Pulmonary artery endothelial cell (primary cell): ENCODE measurements around the gene PTK7. TPM values are rescaled to one million over a fixed set of nuclear protein-coding genes. Genes with fewer than 3 reads are reported as not detected.
"Not testable (repeated sequence)": the region's sequence is repeated elsewhere in the genome, so short reads cannot be mapped to it uniquely, and the experiment has no call there.

Experiments used
- DNase-seq: peaks from one replicate; pipeline ENCODE4 v3.0.0-alpha.2; 2011; ENCODE audit warnings: low read depth, low spot score
- total RNA-seq: library from RNA; depleted of rRNA; stranded (reverse); fragments of >200 nt; gene quantifications from 2 replicates; pipeline ENCODE4 v1.2.3, GENCODE V29; 2014

The PTK7 gene
- 2.6 and 5.8 TPM in 2 replicates for total RNA-seq

DNA sequence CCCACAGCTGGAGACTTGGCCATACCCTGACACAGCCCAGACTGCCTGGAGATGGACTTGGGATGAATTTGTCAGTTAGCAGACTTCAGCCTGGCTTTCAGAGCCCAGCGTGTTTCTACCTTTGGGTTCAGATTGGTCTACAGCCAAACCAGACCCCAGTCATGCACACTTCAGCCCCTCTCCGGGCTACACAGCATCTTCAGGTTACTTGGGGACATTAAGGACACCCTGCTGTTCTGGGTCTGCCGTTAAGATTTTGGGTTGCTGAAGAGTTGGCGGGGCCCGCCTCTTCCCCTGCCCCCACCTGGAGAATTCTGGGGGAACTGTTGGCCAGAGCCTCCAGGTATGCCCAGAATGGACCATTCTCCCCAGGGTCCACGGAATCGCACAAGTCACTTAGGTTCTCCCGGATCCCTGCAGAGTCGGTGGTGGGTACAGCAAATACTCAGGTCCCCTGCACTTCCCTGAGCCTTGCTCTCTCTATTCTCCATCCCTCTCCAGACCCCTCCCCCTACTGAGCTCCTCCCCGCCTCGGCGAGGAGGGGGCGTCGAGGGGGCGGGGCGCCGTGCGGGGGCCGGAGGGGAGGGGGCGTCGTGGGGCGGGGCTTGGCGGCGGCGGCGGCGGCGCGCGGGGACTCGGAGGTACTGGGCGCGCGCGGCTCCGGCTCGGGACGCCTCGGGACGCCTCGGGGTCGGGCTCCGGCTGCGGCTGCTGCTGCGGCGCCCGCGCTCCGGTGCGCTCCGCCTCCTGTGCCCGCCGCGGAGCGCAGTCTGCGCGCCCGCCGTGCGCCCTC is at the start of gene PTK7:
Gene PTK7, plus strand, starts transcription at position 645 of the 794 bp plus-strand sequence. CDS start 175 bp downstream, outside the sequence.
- no peak for DNase-seq

- no peak for DNase-seq
These were observed 49.7 kb upstream of the PTK7 start for GRCh38 chr6:43026365-43026764.

GRCh38 chr6:43029120-43029519 is 47.0 kb upstream of the PTK7 start:
- no peak for DNase-seq

DNA sequence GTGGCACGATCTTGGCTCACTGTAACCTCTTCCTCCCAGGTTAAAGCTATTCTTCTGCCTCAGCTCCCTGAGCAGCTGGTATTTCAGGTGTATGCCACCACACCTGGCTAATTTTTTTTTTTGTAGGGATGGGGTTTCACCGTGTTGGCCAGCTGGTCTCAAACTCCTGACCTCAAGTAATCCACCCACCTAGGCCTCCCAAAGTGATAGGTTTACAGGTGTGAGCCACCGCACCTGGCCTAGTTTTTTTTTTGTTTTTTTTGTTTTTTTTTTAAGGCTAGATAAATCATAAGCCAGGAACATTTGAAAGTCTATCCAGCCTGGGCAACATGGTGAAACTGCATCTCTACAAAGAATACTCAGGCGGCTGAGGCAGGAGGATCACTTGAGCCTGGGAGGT is 43.8 kb upstream of the PTK7 start:
- DNase-seq: no peak

GRCh38 chr6:43033496-43034189 is 42.5 kb upstream of the PTK7 start:
- DNase-seq: no peak

DNA sequence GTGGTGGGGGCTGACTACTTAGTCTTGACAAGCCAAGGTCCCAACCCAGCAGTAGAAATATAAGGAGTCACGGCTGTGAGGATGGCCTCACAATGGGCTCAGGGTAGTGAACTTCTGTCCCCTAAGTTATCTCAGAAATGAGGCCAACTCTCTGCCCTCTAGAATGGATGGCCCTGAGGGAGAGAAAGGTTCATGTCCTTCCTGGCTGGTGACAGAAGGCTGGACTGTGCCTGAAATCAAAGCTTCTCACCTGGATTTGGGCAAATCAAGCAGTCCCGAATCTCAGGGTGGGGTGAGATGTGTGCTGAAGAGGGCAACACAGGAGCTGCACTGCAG is 42.0 kb upstream of the PTK7 start:
- DNase-seq: no peak

- DNase-seq: no peak
These were observed 40.5 kb upstream of the PTK7 start for GRCh38 chr6:43035495-43036194.

GRCh38 chr6:43036712-43037111 is 39.4 kb upstream of the PTK7 start:
- DNase-seq: no peak

- no peak for DNase-seq
These were observed 38.9 kb upstream of the PTK7 start for GRCh38 chr6:43037197-43037596.

GRCh38 chr6:43037706-43038105 is 38.4 kb upstream of the PTK7 start:
- no peak for DNase-seq

GRCh38 chr6:43038727-43039126 is 37.4 kb upstream of the PTK7 start:
- no peak for DNase-seq

- no peak for DNase-seq
These were observed 35.4 kb upstream of the PTK7 start for GRCh38 chr6:43040542-43041257.

GRCh38 chr6:43041475-43041874 is 34.6 kb upstream of the PTK7 start:
- DNase-seq: not testable (repeated sequence)

DNA sequence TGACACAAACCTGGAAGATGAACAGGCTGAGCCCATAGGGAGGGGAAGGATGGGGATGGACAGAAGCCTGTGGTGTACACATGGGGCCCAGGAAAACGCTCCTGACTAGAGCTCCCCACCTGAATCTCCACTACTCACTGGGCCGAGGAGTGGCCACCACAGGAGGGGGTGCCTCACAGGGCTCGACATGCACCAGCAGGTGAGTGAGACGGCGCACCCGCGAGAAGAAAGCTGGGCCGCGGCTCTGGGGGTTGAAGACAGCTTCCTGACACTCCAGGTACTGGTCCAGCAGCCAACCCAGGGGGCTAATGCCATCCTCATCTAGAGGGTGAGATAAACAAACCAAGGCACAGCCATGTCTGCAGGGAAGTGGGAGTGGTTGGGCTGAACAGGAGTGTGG is 32.8 kb upstream of the PTK7 start:
- DNase-seq: no peak

DNA sequence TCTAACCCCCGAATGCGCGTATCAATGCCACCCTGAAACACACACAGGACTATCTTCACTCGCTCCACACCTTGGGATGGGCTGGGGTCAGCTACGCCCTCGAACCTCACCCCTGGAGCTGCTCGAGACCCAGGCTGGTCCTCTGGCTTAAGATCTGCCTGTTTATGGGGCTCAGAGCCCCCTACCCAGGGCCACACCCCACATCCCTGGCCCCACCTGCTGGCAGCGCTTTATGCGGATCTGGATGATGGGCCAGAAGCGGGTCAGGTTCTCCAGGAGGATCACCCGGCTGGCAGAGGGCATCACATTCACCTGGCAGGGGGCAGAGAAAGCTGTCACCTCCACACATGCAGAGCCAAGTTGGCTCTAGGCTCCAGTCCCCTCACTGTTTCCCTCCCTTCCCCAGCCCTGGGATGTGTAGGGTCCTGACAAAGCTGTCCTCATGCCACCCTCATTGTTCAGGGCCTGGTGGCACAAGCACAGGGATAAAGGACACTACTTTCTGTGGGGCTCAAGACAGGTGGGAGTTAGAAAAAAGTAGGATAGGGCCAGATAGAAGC is 30.7 kb upstream of the PTK7 start:
- no peak for DNase-seq

GRCh38 chr6:43047998-43048397 is 28.1 kb upstream of the PTK7 start:
- no peak for DNase-seq

DNA sequence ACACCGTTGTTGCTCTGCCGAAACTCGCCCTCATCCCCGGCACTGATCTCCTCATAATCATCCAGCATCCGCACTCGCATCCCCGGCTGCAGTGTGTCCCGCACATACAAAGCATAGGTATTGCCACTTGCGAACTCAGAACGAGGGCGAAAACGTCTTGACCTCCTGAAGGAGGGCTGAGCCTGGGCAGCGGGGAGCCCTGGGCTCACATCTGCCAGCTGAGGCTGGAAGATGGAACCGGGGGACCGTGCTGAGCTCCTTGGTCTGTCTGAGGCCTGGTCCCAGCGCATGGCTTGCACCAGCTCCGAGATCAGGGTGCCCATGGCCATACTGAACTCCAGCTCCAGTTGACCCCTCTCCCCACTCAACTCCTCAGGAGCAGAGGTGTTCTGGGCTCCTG is 25.1 kb upstream of the PTK7 start:
- DNase-seq: no peak

- DNase-seq: no peak
These were observed 23.8 kb upstream of the PTK7 start for GRCh38 chr6:43052225-43052841.

- DNase-seq: no peak
These were observed 23.1 kb upstream of the PTK7 start for GRCh38 chr6:43052842-43053544.

- peak; percentile 84 for DNase-seq
These were observed 22.4 kb upstream of the PTK7 start, which contains the start of gene CUL7 for GRCh38 chr6:43053545-43054205. Gene CUL7 (minus strand): TSS chr6:43053851. CDS start chr6:43052788, 1,063 bp downstream.
